GM06990 (cell line): ENCODE data around the gene GHRH.

Experiments
- DNase-seq: peaks from one replicate; pipeline ENCODE4 v3.0.0-alpha.2; 2011; ENCODE audit not compliant: insufficient read length; ENCODE audit errors: extremely low read depth
- H3K27me3 ChIP-seq: replicated peaks from 2 replicates; pipeline ENCODE4 v1.6.0; 2011; ENCODE audit warnings: low read length; ENCODE audit not compliant: control insufficient read depth, insufficient read depth
- H3K36me3 ChIP-seq: 2 replicates; pipeline ENCODE4 v1.5.1; 2011; ENCODE audit warnings: low read length; ENCODE audit not compliant: control insufficient read depth, insufficient read depth
- H3K4me3 ChIP-seq: replicated peaks from 2 replicates; pipeline ENCODE4 v1.5.1; 2011; ENCODE audit warnings: low read depth, mild to moderate bottlenecking, control low read depth, low read length
- CTCF ChIP-seq: IDR thresholded peaks from 2 replicates; pipeline ENCODE4 v1.5.1; 2011; ENCODE audit warnings: low read length, control low read depth, mild to moderate bottlenecking, inconsistent platforms; ENCODE audit not compliant: insufficient read depth, poor library complexity, severe bottlenecking

The GHRH gene

GRCh38 chr20:37209193-37209592, 52.4 kb downstream of the GHRH start:
- no peak for DNase-seq
- TF ChIP-seq CTCF, result no peak
- peaks cover 26% of the 10 kb centered on the region for H3K36me3 ChIP-seq
- H3K4me3 ChIP-seq, result no peak overlapping the region
- H3K27me3 ChIP-seq, result no peaks in the 10 kb centered on the region

- Histone ChIP-seq H3K27me3 (no peaks in the 10 kb centered on the region), H3K4me3 (no peak overlapping the region), H3K36me3 (peaks cover 25% of the 10 kb centered on the region)
- no peak for TF ChIP-seq CTCF
- no peak for DNase-seq
These were observed 54.4 kb downstream of the GHRH start for GRCh38 chr20:37207171-37207570.

GRCh38 chr20:37205794-37206193, 55.8 kb downstream of the GHRH start:
- Histone ChIP-seq H3K36me3 (peaks cover 27% of the 10 kb centered on the region), H3K4me3 (no peak overlapping the region), H3K27me3 (no peaks in the 10 kb centered on the region)
- no peak for TF ChIP-seq CTCF
- DNase-seq, result no peak

GRCh38 chr20:37205130-37205529, 56.5 kb downstream of the GHRH start:
- no peak for DNase-seq
- Histone ChIP-seq H3K4me3 (no peak overlapping the region), H3K27me3 (no peaks in the 10 kb centered on the region), H3K36me3 (peaks cover 32% of the 10 kb centered on the region)
- TF ChIP-seq CTCF, result no peak

GRCh38 chr20:37204056-37204455, 57.6 kb downstream of the GHRH start:
- TF ChIP-seq CTCF, result no peak
- Histone ChIP-seq H3K4me3 (no peak overlapping the region), H3K27me3 (no peaks in the 10 kb centered on the region), H3K36me3 (peaks cover 34% of the 10 kb centered on the region)
- DNase-seq, result no peak

- DNase-seq, result no peak
- Histone ChIP-seq H3K4me3 (no peak overlapping the region), H3K27me3 (no peaks in the 10 kb centered on the region), H3K36me3 (peaks cover 39% of the 10 kb centered on the region)
- peak; percentile 68 for TF ChIP-seq CTCF
These were observed 59.2 kb downstream of the GHRH start for GRCh38 chr20:37202267-37202943.
